WTC11 (cell line): ENCODE data around the gene DYDC1. TPM values are rescaled to one million over a fixed set of nuclear protein-coding genes. Genes with fewer than 3 reads are reported as not detected.

Experiments
- ATAC-seq: fragments of 200-7000 bp; cut with Tn5 transposase; 2 replicates; pipeline ENCODE4 v1.10.0; 2021; ENCODE audit warnings: mild to moderate bottlenecking, moderate library complexity
- CTCF ChIA-PET: fragments of 300-600 bp; sonication (Branson Sonifier 250); formaldehyde crosslinking; loops from one replicate; lab custom pipeline; 2021; ENCODE audit warnings: antibody characterized with exemption; lab: Charles Lee
- POLR2A ChIA-PET: fragments of 350-600 bp; sonication (Branson Sonifier 250); formaldehyde crosslinking; loops from one replicate; lab custom pipeline; 2021; ENCODE audit warnings: antibody characterized with exemption; lab: Charles Lee
- DNase-seq: peaks from one replicate; pipeline ENCODE4 v3.0.0; 2021; ENCODE audit warnings: low spot score
- H3K27ac Mint-ChIP-seq: 2 replicates; pipeline ENCODE4 v1.8.0; 2021; ENCODE audit warnings: mixed read lengths
- H3K27me3 Mint-ChIP-seq: 2 replicates; pipeline ENCODE4 v1.8.0; 2021; ENCODE audit warnings: low read depth, mild to moderate bottlenecking, moderate library complexity, mixed read lengths
- H3K36me3 Mint-ChIP-seq: 2 replicates; pipeline ENCODE4 v1.8.0; 2021; ENCODE audit warnings: mixed read lengths
- H3K4me1 Mint-ChIP-seq: 2 replicates; pipeline ENCODE4 v1.8.0; 2022; ENCODE audit warnings: mixed read lengths
- H3K4me3 Mint-ChIP-seq: 2 replicates; pipeline ENCODE4 v1.8.0; 2021; ENCODE audit warnings: mild to moderate bottlenecking, moderate library complexity, mixed read lengths
- H3K9me3 Mint-ChIP-seq: 2 replicates; pipeline ENCODE4 v1.8.0; 2021; ENCODE audit warnings: mixed read lengths
- E2F5 ChIP-seq: sonication (generic); formaldehyde crosslinking; IDR thresholded peaks from 2 replicates; pipeline ENCODE4 v1.8.1; 2022; ENCODE audit warnings: mild to moderate bottlenecking, moderate library complexity, missing genetic modification reagents
- FOXP4 ChIP-seq: sonication (generic); formaldehyde crosslinking; IDR thresholded peaks from 2 replicates; pipeline ENCODE4 v1.8.0; 2022; ENCODE audit warnings: mild to moderate bottlenecking, missing genetic modification reagents
- GABPB1 ChIP-seq: sonication (generic); formaldehyde crosslinking; IDR thresholded peaks from 2 replicates; pipeline ENCODE4 v1.8.1; 2023; ENCODE audit warnings: mild to moderate bottlenecking, missing genetic modification reagents
- GRHL2 ChIP-seq: fragments of 250-450 bp; sonication (Bioruptor Pico); IDR thresholded peaks from 2 replicates; pipeline ENCODE4 v1.8.0; 2022; ENCODE audit warnings: mild to moderate bottlenecking, moderate library complexity; ENCODE audit not compliant: insufficient replicate concordance, severe bottlenecking
- GTF2I ChIP-seq: fragments of 250-450 bp; sonication (Bioruptor Pico); conservative IDR thresholded peaks from 2 replicates; pipeline ENCODE4 v1.4.0; 2021; ENCODE audit warnings: mild to moderate bottlenecking
- SMAD3 ChIP-seq: sonication (generic); formaldehyde crosslinking; IDR thresholded peaks from 2 replicates; pipeline ENCODE4 v1.8.0; 2022; ENCODE audit warnings: missing genetic modification reagents, mild to moderate bottlenecking, borderline replicate concordance
- TEAD1 ChIP-seq: sonication (generic); formaldehyde crosslinking; IDR thresholded peaks from 2 replicates; pipeline ENCODE4 v1.8.0; 2022; ENCODE audit warnings: mild to moderate bottlenecking, missing genetic modification reagents
- ZNF121 ChIP-seq: sonication (generic); formaldehyde crosslinking; IDR thresholded peaks from 2 replicates; pipeline ENCODE4 v1.8.0; 2023; ENCODE audit warnings: missing genetic modification reagents
- ZNF263 ChIP-seq: sonication (generic); formaldehyde crosslinking; IDR thresholded peaks from 2 replicates; pipeline ENCODE4 v1.8.1; 2022; ENCODE audit warnings: low read depth, mild to moderate bottlenecking, moderate library complexity, missing genetic modification reagents
- ZNF317 ChIP-seq: sonication (generic); formaldehyde crosslinking; IDR thresholded peaks from 2 replicates; pipeline ENCODE4 v1.8.1; 2023; ENCODE audit warnings: low read depth, mild to moderate bottlenecking, moderate library complexity, missing genetic modification reagents, borderline replicate concordance
- ZNF423 ChIP-seq: fragments of 250-450 bp; sonication (Bioruptor Pico); IDR thresholded peaks from 2 replicates; pipeline ENCODE4 v2.1.2; 2022; ENCODE audit warnings: mild to moderate bottlenecking, moderate library complexity
- ZNF671 ChIP-seq: fragments of 250-450 bp; sonication (Bioruptor Pico); IDR thresholded peaks from 2 replicates; pipeline ENCODE4 v1.8.0; 2021; ENCODE audit warnings: mild to moderate bottlenecking
- total RNA-seq: library from RNA; stranded (reverse); gene quantifications from 3 replicates; pipeline ENCODE4 v1.2.3, GENCODE V29; 2021
- TF ChIP-seq, protein P1 (sequence below): sonication (generic); formaldehyde crosslinking; IDR thresholded peaks from 2 replicates; pipeline ENCODE4 v1.8.1; 2023; ENCODE audit warnings: mild to moderate bottlenecking, missing genetic modification reagents
- TF ChIP-seq, protein P2 (sequence below): sonication (generic); formaldehyde crosslinking; IDR thresholded peaks from 2 replicates; pipeline ENCODE4 v1.8.1; 2022; ENCODE audit warnings: missing genetic modification reagents, borderline replicate concordance
- TF ChIP-seq, protein P3 (sequence below): sonication (generic); formaldehyde crosslinking; IDR thresholded peaks from 2 replicates; pipeline ENCODE4 v1.8.1; 2022; ENCODE audit warnings: low read depth, mild to moderate bottlenecking, moderate library complexity, missing genetic modification reagents, borderline replicate concordance
- TF ChIP-seq, protein P4 (sequence below): sonication (generic); formaldehyde crosslinking; conservative IDR thresholded peaks from 2 replicates; pipeline ENCODE4 v1.8.1; 2022; ENCODE audit warnings: mild to moderate bottlenecking, missing genetic modification reagents

DYDC1 gene
- total RNA-seq, 1 experiment from 2014 or later: 0.52 TPM

- ChIA-PET POLR2A (interaction anchor here (0.7 kb wide), 2 partner anchors 90 to 281 kb away, joined by 4 read pairs; partner anchors contain the start of gene PRXL2A), CTCF (no interaction called here)
- Mint-ChIP-seq H3K27me3 (peaks cover 4% of the 10 kb centered on the region; the same call in 1 of the 2 replicates), H3K4me1 (no peaks in the 10 kb centered on the region), H3K36me3 (no peaks in the 10 kb centered on the region), H3K4me3 (no peak overlapping the region), H3K9me3 (peaks cover 7% of the 10 kb centered on the region), H3K27ac (no peak overlapping the region)
- ATAC-seq: no peak
- no peak for DNase-seq
- TF ChIP-seq E2F5 (CRISPR knock-in tag) (no peak), SMAD3 (CRISPR knock-in tag) (no peak), FOXP4 (CRISPR knock-in tag) (no peak), ZNF317 (CRISPR knock-in tag) (no peak)
- TF ChIP-seq, protein P1, sequence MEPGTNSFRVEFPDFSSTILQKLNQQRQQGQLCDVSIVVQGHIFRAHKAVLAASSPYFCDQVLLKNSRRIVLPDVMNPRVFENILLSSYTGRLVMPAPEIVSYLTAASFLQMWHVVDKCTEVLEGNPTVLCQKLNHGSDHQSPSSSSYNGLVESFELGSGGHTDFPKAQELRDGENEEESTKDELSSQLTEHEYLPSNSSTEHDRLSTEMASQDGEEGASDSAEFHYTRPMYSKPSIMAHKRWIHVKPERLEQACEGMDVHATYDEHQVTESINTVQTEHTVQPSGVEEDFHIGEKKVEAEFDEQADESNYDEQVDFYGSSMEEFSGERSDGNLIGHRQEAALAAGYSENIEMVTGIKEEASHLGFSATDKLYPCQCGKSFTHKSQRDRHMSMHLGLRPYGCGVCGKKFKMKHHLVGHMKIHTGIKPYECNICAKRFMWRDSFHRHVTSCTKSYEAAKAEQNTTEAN: no peak
- TF ChIP-seq, protein P2, sequence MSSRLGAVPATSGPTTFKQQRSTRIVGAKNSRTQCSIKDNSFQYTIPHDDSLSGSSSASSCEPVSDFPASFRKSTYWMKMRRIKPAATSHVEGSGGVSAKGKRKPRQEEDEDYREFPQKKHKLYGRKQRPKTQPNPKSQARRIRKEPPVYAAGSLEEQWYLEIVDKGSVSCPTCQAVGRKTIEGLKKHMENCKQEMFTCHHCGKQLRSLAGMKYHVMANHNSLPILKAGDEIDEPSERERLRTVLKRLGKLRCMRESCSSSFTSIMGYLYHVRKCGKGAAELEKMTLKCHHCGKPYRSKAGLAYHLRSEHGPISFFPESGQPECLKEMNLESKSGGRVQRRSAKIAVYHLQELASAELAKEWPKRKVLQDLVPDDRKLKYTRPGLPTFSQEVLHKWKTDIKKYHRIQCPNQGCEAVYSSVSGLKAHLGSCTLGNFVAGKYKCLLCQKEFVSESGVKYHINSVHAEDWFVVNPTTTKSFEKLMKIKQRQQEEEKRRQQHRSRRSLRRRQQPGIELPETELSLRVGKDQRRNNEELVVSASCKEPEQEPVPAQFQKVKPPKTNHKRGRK (CRISPR knock-in tag): no peak
These were observed 37.8 kb downstream of the DYDC1 start for GRCh38 chr10:80318742-80319141.

- DNase-seq: no peak
- TF ChIP-seq GRHL2: no peak
- TF ChIP-seq ZNF671: no peak
- TF ChIP-seq, protein P3, sequence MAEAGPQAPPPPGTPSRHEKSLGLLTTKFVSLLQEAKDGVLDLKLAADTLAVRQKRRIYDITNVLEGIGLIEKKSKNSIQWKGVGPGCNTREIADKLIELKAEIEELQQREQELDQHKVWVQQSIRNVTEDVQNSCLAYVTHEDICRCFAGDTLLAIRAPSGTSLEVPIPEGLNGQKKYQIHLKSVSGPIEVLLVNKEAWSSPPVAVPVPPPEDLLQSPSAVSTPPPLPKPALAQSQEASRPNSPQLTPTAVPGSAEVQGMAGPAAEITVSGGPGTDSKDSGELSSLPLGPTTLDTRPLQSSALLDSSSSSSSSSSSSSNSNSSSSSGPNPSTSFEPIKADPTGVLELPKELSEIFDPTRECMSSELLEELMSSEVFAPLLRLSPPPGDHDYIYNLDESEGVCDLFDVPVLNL (CRISPR knock-in tag): no peak
- TF ChIP-seq ZNF121 (CRISPR knock-in tag): no peak
- TF ChIP-seq GABPB1: no peak
- TF ChIP-seq TEAD1: no peak
- TF ChIP-seq, protein P1: no peak
- TF ChIP-seq ZNF423 (CRISPR knock-in tag): no peak
- TF ChIP-seq, protein P4, sequence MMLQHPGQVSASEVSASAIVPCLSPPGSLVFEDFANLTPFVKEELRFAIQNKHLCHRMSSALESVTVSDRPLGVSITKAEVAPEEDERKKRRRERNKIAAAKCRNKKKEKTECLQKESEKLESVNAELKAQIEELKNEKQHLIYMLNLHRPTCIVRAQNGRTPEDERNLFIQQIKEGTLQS: no peak
- TF ChIP-seq GTF2I (CRISPR knock-in tag): no peak
- TF ChIP-seq ZNF263 (CRISPR knock-in tag): no peak
- ChIA-PET CTCF (no interaction called here), POLR2A (no interaction called here)
- Mint-ChIP-seq H3K27me3 (peaks cover 4% of the 10 kb centered on the region; the same call in 1 of the 2 replicates), H3K36me3 (no peaks in the 10 kb centered on the region), H3K9me3 (peaks cover 7% of the 10 kb centered on the region), H3K4me1 (no peaks in the 10 kb centered on the region), H3K27ac (no peak overlapping the region), H3K4me3 (no peak overlapping the region)
- ATAC-seq: no peak
These were observed 41.2 kb downstream of the DYDC1 start for GRCh38 chr10:80315391-80315790.
